A673 (cell line): ENCODE data around the gene APEH.
"Not testable (repeated sequence)": the region's sequence is repeated elsewhere in the genome, so short reads cannot be mapped to it uniquely, and the experiment has no call there.

ENCODE experiments used
- CTCF ChIP-seq: fragments of 300-800, 200-600 bp; sonication (generic); conservative IDR thresholded peaks from 2 replicates; pipeline ENCODE4 v1.5.1; 2017; ENCODE audit warnings: low read depth, mild to moderate bottlenecking, antibody characterized with exemption, low read length, moderate library complexity, mixed read lengths
- EZH2 ChIP-seq: fragments of 200-600 bp; sonication (generic); IDR thresholded peaks from 2 replicates; pipeline ENCODE4 v1.6.1; 2017; ENCODE audit warnings: borderline replicate concordance, low read depth, mild to moderate bottlenecking, mixed read lengths, antibody characterized with exemption, low read length; ENCODE audit not compliant: poor library complexity, severe bottlenecking

GRCh38 chr3:49690856-49691255, 16.7 kb downstream of the APEH start:
- not testable (repeated sequence) for TF ChIP-seq CTCF, EZH2
